ENCODE measurements around the gene FKBP2.

FKBP2 gene

GRCh38 chr11:64255135-64256128 lies 14.5 kb downstream of the FKBP2 start:
- Mint-ChIP-seq H3K4me3 (no peak overlapping the region), H3K27ac (no peak overlapping the region), H3K9me3 (no peaks in the 10 kb centered on the region), H3K27me3 (ENCODE audit: low read depth, poor library complexity) (peaks cover 2% of the 10 kb centered on the region), H3K4me1 (peaks cover 31% of the 10 kb centered on the region), H3K36me3 (ENCODE audit: low read depth) (peaks cover 17% of the 10 kb centered on the region)
- no peak for TF ChIP-seq CTCF (IDR thresholded peaks at IDR 0.05)
- DNase-seq = no peak

DNA sequence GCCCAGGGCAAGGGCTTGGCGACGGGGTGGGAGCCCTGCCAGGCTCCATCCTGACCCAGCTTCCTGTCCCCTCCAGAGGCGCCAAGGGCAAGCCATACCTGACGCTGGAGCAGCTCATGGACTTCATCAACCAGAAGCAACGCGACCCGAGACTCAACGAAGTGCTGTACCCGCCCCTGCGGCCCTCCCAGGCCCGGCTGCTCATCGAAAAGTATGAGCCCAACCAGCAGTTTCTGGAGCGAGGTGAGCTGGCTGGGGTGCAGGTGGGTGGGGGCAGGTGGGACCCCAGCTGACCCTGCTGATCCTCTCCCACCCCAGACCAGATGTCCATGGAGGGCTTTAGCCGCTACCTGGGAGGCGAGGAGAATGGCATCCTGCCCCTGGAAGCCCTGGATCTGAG lies 15.4 kb downstream of the FKBP2 start:
- no peaks in the 10 kb centered on the region for H3K9me3 Mint-ChIP-seq

DNA sequence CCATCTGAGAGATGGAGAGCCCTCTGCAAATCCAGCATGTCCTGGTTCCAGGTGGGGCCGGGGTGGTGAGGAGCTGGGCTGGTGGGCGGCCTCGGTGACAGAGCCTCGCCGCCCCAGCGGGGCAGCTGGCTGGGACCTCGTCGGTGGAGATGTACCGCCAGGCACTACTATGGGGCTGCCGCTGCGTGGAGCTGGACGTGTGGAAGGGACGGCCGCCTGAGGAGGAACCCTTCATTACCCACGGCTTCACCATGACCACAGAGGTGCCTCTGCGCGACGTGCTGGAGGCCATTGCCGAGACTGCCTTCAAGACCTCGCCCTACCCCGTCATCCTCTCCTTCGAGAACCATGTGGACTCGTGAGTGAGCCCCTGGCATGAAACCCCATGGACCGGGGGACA lies 17.5 kb downstream of the FKBP2 start:
- H3K9me3 Mint-ChIP-seq = no peaks in the 10 kb centered on the region
- peaks cover 21% of the 10 kb centered on the region for H3K36me3 Mint-ChIP-seq (ENCODE audit: low read depth)
- H3K4me3 Mint-ChIP-seq = no peak overlapping the region
- TF ChIP-seq CTCF (IDR thresholded peaks at IDR 0.05) = no peak
- H3K4me1 Mint-ChIP-seq = peaks cover 26% of the 10 kb centered on the region
- H3K27me3 Mint-ChIP-seq (ENCODE audit: low read depth, poor library complexity) = peaks cover 2% of the 10 kb centered on the region
- no peak for DNase-seq
- no peak overlapping the region for H3K27ac Mint-ChIP-seq

More for the DNA sequence above, 15.4 kb downstream of the FKBP2 start:
- Mint-ChIP-seq H3K27ac (no peak overlapping the region), H3K36me3 (ENCODE audit: low read depth) (peaks cover 17% of the 10 kb centered on the region), H3K4me3 (no peak overlapping the region), H3K4me1 (peaks cover 31% of the 10 kb centered on the region), H3K27me3 (ENCODE audit: low read depth, poor library complexity) (peaks cover 2% of the 10 kb centered on the region)
- no peak for TF ChIP-seq CTCF (IDR thresholded peaks at IDR 0.05)
- no peak for DNase-seq

- peaks cover 25% of the 10 kb centered on the region for H3K4me1 Mint-ChIP-seq
- H3K27me3 Mint-ChIP-seq (ENCODE audit: low read depth, poor library complexity) = peaks cover 2% of the 10 kb centered on the region
- H3K36me3 Mint-ChIP-seq (ENCODE audit: low read depth) = peaks cover 21% of the 10 kb centered on the region
- no peaks in the 10 kb centered on the region for H3K9me3 Mint-ChIP-seq
- TF ChIP-seq CTCF (IDR thresholded peaks at IDR 0.05) = no peak
- H3K4me3 Mint-ChIP-seq = no peak overlapping the region
- peak overlapping the region; percentile 89 for H3K27ac Mint-ChIP-seq
- DNase-seq = no peak
These were observed 18.1 kb downstream of the FKBP2 start for GRCh38 chr11:64258946-64259532.

- TF ChIP-seq CTCF (IDR thresholded peaks at IDR 0.05) = no peak
- Mint-ChIP-seq H3K27ac (peak overlapping the region; percentile 89), H3K27me3 (ENCODE audit: low read depth, poor library complexity) (peaks cover 2% of the 10 kb centered on the region), H3K36me3 (ENCODE audit: low read depth) (peaks cover 21% of the 10 kb centered on the region), H3K4me1 (peaks cover 30% of the 10 kb centered on the region), H3K9me3 (no peaks in the 10 kb centered on the region), H3K4me3 (no peak overlapping the region)
- no peak for DNase-seq
These were observed 18.7 kb downstream of the FKBP2 start for GRCh38 chr11:64259533-64260067.

Measured in nephron progenitor cell (in vitro differentiated cells).